Erythroblast (primary cell): ENCODE results near the gene RND1.

Experiments used
- GATA1 ChIP-seq: IDR thresholded peaks from 2 replicates; pipeline ENCODE4 v1.6.1; 2011; ENCODE audit warnings: low read depth, mild to moderate bottlenecking, control low read depth, low read length, moderate library complexity
- POLR2A ChIP-seq: IDR thresholded peaks from 2 replicates; pipeline ENCODE4 v1.6.1; 2011; ENCODE audit warnings: mild to moderate bottlenecking, low read length

GRCh38 chr12:48822139-48822538 lies 43.5 kb downstream of the RND1 start:
- TF ChIP-seq POLR2A (no peak), GATA1 (no peak)
